Tibial nerve (tissue), 4 donors: Measurements from ENCODE around the gene FILIP1.

Source experiments
- EP300 ChIP-seq, 2 donors: sonication (generic); formaldehyde crosslinking; IDR thresholded peaks; one replicate each; pipeline ENCODE4 v1.6.1; 2017; ENCODE audit warnings: antibody characterized with exemption in 2 of 2, mild to moderate bottlenecking in 1 of 2
- POLR2A ChIP-seq, 2 donors: fragments of 450-650 bp; IDR thresholded peaks; one replicate each; pipeline ENCODE4 v1.6.1; 2017; ENCODE audit warnings: antibody characterized with exemption in 2 of 2, mild to moderate bottlenecking in 2 of 2, moderate library complexity in 2 of 2
- TF ChIP-seq, protein P1 (sequence below), 5 experiments: fragments of 200-600 bp in 3 of 5; fragments of 450-650 bp in 2 of 5; sonication (generic) in 3 of 5; IDR thresholded peaks; one replicate each; pipeline ENCODE4 v1.5.1; 2016 to 2019; ENCODE audit warnings: antibody characterized with exemption in 5 of 5, mild to moderate bottlenecking in 3 of 5, moderate library complexity in 2 of 5

DNA sequence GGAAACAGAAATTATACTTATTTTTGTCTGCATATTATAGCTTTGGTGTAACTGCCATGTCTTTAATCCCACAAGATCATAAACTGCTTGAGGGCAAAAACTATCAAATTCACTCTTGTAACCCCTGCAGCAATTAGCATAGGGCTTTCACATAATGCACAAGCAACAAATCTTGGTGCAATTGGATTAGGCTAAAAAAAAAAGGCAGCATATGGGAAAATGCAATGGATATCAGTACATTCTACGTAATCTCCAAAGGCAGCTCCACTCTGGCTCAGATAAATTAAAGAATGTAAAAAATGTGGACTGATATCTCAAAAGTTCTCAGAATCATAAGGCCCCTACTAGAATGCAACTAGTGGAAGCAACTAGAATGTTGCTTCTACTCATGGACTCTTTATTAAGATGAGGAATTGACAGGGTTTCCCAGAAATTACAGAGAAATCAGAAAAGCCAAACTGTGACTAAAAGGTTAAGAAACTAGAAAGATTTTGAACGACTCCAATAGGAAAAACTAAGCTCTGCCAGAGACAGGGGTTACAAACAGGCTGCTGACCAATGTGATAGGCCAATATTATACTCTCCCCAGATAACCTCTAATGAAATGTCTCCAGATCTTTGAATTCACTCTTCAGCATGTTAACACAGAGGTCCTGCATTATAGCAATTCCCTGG is 55.0 kb downstream of the FILIP1 start:
- no peak for TF ChIP-seq EP300 (IDR thresholded peaks at IDR 0.05)
- TF ChIP-seq, protein P1, sequence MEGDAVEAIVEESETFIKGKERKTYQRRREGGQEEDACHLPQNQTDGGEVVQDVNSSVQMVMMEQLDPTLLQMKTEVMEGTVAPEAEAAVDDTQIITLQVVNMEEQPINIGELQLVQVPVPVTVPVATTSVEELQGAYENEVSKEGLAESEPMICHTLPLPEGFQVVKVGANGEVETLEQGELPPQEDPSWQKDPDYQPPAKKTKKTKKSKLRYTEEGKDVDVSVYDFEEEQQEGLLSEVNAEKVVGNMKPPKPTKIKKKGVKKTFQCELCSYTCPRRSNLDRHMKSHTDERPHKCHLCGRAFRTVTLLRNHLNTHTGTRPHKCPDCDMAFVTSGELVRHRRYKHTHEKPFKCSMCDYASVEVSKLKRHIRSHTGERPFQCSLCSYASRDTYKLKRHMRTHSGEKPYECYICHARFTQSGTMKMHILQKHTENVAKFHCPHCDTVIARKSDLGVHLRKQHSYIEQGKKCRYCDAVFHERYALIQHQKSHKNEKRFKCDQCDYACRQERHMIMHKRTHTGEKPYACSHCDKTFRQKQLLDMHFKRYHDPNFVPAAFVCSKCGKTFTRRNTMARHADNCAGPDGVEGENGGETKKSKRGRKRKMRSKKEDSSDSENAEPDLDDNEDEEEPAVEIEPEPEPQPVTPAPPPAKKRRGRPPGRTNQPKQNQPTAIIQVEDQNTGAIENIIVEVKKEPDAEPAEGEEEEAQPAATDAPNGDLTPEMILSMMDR (IDR thresholded peaks at IDR 0.05) = no peak
- no peak for TF ChIP-seq POLR2A (IDR thresholded peaks at IDR 0.05)
